ENCODE results near the gene ATOX1.

GRCh38 chr5:151745071-151745705 is 13.2 kb downstream of the ATOX1 start:
- TF ChIP-seq, protein P1, sequence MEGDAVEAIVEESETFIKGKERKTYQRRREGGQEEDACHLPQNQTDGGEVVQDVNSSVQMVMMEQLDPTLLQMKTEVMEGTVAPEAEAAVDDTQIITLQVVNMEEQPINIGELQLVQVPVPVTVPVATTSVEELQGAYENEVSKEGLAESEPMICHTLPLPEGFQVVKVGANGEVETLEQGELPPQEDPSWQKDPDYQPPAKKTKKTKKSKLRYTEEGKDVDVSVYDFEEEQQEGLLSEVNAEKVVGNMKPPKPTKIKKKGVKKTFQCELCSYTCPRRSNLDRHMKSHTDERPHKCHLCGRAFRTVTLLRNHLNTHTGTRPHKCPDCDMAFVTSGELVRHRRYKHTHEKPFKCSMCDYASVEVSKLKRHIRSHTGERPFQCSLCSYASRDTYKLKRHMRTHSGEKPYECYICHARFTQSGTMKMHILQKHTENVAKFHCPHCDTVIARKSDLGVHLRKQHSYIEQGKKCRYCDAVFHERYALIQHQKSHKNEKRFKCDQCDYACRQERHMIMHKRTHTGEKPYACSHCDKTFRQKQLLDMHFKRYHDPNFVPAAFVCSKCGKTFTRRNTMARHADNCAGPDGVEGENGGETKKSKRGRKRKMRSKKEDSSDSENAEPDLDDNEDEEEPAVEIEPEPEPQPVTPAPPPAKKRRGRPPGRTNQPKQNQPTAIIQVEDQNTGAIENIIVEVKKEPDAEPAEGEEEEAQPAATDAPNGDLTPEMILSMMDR (IDR thresholded peaks at IDR 0.05) = no peak
- no peak for TF ChIP-seq EZH2 (IDR thresholded peaks at IDR 0.05; ENCODE audit: borderline replicate concordance, insufficient read depth, low read depth, low read length, poor library complexity, severe bottlenecking)

Measured in B cell (primary cell).